Adipose tissue (tissue), 3 donors: ENCODE results near the gene CYYR1. TPM values are rescaled to one million over a fixed set of nuclear protein-coding genes. Genes with fewer than 3 reads are reported as not detected.

ENCODE experiments used
- H3K27ac ChIP-seq: one replicate; pipeline ENCODE4 v1.5.1; 2013; ENCODE audit warnings: low read depth, low read length
- WGBS, 3 donors: extraction: QIAGEN DNeasy Blood & Tissue Kit; methylation state at CpG; one replicate each; pipeline ENCODE4 v1.1.7; 2013; 5-methylcytosine and 5-hydroxymethylcytosine counted together
- polyA plus RNA-seq, 3 donors: library from polyadenylated mRNA; stranded (reverse); fragments of 200-250 nt; gene quantifications; one replicate each; pipeline ENCODE4 v1.2.3, GENCODE V29; 2013
- donor health status: healthy with polysubstance abuse.
- donor health status: Bipolar disorder and iron deficiency.
- donor health status: healthy.

The CYYR1 gene
- polyA plus RNA-seq, 3 donors = 3.7 to 33.6 (median 30.4) TPM

DNA sequence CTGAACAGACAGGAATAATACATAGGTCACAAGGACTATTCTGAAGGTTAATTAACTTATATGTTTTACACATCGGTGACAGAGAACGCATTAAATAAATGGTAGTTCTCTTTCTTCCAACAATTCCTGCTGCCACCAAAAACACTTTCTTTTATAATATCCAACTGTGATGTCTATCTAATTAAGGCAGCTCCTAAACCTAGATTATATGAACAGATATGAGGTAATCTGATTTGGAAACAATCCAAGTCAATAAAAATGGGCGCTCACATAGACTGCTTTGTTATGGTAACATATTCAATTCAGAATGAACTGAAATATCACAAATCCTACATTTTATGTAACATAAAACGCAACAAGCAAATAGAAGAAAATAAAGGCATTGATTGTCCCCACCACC lies 16.0 kb downstream of the CYYR1 start:
- WGBS, 3 donors = 86 to 90% (median 87%) methylated on average over 4 of the region's 4 CpGs
- no peak overlapping the region for H3K27ac ChIP-seq

DNA sequence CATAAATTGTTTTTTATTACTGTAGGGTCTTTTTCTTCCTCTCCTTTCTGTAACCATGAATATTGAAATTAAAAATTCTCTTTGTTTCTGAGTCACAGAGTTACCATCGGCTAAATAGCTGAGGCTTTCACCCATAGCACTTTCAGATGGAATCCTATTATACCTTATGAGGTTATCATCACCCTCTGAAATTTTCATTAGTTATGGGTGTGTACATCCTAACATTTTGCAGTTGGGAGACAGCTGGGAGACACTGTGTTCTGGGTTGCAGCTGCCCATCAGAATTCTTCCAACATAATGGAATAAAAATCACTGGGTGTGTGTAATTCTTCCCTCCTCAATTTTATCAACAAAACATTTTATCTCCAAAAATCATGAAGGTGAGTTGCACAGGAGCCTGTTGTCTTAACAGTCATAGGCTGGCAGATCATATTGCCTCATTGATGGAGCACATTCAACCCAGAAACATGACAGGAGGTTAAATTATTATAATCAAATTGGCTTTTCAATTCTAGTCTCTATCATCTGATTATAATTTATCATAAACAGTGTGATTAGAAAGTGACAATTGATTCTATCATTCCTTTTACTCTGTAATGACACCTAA lies 17.4 kb downstream of the CYYR1 start:
- no peak overlapping the region for H3K27ac ChIP-seq
- WGBS, 3 donors = 74 to 85% (median 77%) methylated on average over 1 of the region's 1 CpG

DNA sequence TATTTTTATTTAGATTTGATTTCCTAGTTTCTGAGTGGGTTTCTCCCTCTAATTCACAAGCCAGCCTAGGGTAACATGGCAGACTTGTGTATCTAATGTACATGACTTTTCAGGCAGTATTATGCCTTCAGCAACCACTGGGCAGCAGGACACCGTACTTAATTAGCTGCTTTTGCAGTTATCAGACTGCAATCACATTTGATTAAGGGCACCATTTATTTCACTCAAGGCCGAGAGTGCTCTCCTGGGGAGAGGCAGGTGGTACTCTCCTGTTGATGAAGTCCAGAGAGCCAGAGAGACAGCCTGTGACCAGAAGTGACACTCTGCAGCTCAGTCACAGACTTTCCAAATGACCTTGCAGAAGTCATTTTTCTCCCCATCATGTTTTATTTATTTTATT lies 18.7 kb downstream of the CYYR1 start:
- no peak overlapping the region for H3K27ac ChIP-seq
- 26 to 83% (median 76%) methylated on average over 2 of the region's 2 CpGs for WGBS, 3 donors

DNA sequence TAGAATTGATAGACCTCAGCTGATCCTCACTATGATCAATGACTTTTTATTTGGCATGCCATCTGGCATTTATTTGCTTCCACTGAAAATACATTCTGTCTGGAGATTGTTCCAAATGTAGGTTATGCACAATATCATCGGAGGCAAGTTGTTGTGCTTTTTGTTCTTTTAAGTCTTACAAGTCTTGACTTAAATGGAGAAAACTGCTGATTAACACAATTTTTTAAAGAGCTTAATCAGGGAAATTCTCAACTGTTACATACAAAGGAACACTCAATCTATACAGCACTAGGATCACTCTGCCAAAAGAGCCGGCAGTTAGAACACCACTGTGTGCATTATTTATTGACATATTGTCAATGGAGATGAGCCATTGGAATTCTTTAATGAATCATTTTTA lies 19.2 kb downstream of the CYYR1 start:
- no peak overlapping the region for H3K27ac ChIP-seq
- WGBS, 3 donors = 71 to 86% (median 83%) methylated on average over 2 of the region's 2 CpGs

DNA sequence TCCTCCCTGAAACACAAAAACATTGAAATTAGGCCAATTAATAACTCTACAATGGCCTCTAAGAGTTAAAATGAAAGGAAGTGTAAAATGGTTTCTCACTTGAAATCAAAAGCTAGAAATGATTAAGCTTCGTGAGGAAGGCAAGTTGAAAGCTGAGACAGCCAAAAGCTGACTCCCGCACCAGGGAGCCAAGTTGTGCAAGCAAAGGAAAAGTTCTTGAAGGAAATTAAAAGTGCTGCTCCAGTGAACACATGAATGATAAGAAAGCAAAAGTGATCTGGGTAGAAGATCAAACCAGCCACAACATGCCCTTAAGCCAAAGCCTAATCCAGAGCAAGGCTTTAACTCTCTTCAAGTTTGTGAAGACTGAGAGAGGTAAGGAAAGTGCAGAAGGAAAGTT lies 22.8 kb downstream of the CYYR1 start:
- WGBS, 3 donors = 35 to 54% (median 48%) methylated on average over 2 of the region's 2 CpGs
- H3K27ac ChIP-seq = no peak overlapping the region

DNA sequence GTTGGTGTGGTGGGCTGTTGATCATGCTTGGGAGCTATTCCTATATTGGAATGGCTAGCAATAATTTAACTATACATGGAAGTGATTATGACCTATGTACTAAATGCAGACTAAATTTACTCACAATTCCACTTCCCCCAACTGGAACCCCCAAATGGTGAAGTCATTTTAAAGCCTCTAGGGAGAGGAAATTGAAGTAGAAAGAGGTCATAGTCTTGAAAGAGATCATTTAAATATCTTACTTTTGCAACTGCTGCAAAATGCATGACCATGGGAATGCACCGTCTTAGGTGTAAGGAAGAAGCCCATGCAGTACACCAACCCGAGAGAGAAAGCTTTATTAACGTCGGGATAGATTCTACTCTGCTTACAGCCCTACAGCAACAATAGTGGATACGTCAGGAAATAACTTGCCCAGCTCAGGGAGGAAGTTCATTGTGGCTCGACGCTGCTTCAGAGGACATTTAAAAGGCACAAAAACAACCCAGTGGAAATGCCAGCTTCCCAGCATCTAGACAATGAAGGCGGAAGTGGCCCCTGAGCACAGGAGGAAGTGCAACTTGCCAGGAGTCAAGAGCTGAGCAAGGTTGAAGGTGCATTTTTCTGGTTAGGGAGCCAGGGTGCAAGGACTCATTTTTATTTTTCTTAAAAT lies 26.5 kb downstream of the CYYR1 start:
- WGBS, 3 donors = 50 to 72% (median 53%) methylated on average over 8 of the region's 8 CpGs
- no peak overlapping the region for H3K27ac ChIP-seq

DNA sequence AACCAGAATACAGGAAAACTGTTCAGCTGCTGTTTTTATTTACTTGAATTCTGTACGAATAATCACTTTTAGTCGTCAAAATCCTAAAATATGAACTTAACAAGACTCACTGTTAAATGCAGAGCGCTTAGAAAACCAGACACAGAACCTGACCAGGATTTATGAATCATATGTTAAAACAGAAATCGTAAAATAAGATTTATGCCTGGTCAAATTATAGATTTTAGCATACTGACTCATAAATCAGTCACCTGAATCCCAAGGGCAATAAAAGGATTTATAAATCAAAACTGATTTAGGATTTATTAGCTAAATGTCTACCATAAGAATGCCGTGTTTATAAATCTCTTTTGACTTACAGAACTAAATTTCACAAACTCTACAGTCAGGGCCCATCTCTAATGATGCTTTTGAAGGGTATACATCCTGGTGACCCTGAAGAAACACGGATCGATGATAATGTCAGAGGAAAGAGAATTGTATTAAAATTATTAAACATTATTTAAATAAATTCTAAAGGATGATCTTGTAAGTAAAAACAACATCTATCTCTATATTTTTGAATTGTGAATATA lies 28.8 kb downstream of the CYYR1 start:
- H3K27ac ChIP-seq = no peak overlapping the region
- WGBS, 3 donors = 77 to 90% (median 78%) methylated on average over 7 of the region's 7 CpGs

DNA sequence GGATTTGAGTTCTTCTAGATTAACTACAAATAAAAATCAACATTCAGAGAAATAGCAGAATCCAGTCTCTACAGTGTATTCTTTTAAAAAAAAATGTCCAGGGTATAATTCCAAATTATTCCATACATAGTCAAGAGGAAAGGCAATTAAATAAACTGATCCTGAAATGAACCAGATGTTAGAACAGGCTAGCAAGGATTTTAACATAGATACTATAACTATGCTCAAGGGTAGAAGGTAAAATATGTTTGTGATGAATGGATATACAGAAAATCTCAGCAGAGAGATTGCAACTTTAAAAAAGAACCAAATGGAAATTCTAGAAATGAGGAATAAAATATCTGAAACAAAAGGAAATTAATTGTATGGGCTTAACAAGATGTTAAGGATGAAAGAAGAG lies 32.4 kb downstream of the CYYR1 start:
- no peak overlapping the region for H3K27ac ChIP-seq

DNA sequence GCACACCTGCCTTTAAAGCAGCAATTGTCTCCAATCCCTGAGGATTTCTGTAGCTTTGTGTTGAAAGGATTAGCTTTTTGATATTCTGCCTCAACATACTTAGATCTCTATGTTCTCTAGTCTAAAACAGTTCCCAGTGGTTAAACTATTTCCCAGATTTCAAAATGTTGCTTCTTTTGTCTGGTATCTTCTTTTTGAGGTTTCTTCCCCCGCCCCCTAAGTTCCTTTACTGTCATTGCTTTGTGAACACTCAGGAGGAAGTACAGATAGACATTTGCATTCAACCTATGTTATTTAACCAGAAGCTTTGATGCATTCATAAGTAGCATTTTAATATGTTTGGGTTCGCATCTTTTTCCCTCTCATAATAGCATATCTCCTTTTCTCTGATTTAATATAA lies 33.5 kb downstream of the CYYR1 start:
- H3K27ac ChIP-seq = no peak overlapping the region
- WGBS, 3 donors = 80 to 83% (median 83%) methylated on average over 2 of the region's 2 CpGs

DNA sequence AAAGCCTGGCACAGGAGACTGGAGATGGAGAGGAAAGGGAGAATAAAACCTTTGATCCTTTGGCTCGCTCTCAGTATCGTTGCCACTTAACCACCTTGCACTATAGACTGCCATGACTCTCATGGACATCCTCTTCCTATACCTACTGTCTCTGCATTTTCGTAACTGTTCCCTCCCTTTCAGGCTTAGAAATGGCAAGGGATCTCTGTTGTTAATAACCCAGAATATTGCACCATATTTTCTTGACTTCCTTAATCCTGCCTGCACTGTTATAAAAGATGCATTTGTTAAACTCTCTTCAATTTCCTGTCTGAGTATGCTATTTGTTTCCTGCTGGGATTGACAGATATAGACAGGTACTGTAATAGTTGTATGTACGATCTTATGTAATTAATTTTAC lies 38.6 kb downstream of the CYYR1 start:
- no peak overlapping the region for H3K27ac ChIP-seq
- WGBS, 3 donors = 62 to 77% (median 64%) methylated on average over 4 of the region's 4 CpGs

DNA sequence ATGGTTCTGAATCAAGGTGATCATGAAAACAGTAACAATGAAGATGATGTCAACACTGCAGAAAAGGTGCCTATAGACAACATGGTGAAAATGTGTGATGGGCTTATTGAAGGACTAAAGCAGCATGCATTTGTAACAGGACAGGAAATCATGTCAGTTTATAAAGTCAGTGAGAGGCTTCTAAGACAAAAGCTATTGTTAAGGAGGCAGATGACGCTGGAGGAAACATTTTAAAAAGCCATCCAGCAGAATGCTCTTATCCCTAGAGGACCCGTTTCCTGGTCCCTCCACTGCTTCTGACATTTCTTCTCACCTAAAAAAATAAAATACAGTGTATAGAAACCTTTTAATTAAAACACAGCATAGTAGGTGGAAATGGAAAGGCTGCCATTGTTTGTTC lies 40.9 kb downstream of the CYYR1 start:
- WGBS, 3 donors = 52 to 65% (median 59%) methylated on average over 2 of the region's 2 CpGs
- H3K27ac ChIP-seq = no peak overlapping the region

DNA sequence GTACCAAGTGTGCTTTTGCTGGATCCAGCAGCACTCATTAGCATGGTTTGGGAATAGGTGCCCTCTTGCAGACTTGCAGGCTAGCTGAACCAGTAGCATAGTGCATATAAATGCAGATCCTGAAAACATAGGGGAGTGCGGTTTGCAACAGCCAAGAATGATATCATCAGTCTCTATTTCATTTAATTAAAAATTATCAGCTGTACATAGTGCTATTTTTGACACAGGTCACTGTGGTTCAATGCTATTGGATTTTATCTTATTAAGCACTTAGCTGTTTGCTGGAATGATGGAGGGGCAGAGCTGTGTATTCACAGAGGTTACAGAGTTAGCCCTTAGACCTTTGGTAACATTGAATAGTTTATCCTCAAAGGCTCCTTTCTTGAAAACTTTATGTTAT lies 43.6 kb downstream of the CYYR1 start:
- WGBS, 3 donors = 73 to 84% (median 84%) methylated on average over 1 of the region's 1 CpG
- no peak overlapping the region for H3K27ac ChIP-seq

DNA sequence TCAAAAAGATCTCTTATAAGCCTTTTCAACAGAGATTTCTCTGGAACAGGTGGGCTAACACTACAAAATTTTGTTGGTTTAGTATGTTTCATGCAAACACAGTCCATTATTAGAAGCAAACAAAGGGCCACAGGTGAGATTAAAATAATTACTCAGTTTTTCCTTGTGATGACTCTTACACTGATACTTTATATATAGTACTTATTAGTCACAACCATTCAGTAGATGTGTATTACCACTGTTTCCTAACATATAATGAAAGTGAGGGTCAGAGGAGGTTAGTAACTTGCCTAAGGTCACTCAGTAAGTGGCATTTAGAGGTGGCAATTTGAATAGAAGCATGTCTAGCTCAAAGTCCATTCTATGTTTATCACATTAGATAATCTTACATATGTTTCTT lies 44.2 kb downstream of the CYYR1 start:
- no peak overlapping the region for H3K27ac ChIP-seq

DNA sequence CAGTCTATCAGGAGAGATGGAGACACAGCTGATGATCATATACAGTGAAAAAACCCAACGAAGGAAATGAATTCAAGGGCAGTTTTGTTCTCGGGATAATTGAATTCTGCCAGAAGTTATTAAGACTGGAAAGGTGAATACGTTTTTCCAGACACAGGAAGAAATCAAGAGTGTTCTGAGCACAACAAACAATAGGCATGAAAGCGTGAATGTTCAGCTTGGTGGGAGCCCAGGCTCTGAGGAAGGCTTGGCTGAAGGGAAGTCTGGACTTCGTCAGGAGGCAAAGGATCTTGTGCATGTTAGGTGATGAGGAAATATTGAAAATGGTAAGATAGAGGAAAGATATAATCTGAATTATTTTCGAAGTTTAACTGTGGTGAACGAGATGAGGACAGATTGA lies 50.4 kb downstream of the CYYR1 start:
- WGBS, 3 donors = 41 to 63% (median 60%) methylated on average over 7 of the region's 7 CpGs
- no peak overlapping the region for H3K27ac ChIP-seq

DNA sequence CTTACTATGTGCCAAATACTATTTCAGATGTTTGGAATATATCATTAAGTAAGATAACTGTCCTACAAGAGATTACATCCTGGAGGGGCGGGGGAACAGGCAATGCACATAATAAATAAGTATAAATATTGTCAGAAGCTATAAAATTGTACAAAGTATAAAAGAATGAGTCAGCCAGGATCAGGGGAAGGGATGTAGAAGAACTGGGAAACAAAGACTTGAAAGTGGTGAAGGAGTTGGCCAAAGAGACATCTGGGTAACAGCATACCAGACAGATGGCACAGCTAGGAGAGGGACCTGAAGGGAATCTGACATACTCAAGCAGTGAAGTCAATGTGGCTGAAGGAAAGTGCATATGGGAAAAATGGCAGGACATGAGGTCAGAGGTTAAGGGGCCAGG lies 53.9 kb downstream of the CYYR1 start:
- WGBS, 3 donors = 81 to 96% (median 88%) methylated on average over 1 of the region's 1 CpG
- H3K27ac ChIP-seq = no peak overlapping the region

DNA sequence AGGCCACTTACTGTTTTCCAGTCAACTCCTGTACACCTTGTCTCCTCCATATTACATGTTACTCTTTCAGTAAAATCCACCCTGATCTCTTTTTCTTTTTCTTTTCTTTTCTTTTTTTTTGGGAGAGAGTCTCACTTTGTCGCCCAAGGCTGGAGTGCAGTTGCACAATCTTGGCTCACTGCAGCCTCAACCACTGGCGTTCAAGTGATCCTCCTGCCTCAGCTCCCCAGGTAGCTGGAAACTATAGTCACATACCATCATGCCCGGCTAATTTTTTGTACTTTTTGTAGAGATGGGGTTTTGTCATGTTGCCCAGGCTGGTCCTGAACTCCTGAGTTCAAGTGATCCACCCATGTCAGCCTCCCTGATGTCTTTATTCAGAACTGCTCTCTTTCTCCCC lies 57.8 kb downstream of the CYYR1 start:
- 50 to 75% (median 56%) methylated on average over 3 of the region's 3 CpGs for WGBS, 3 donors
- H3K27ac ChIP-seq = no peak overlapping the region

DNA sequence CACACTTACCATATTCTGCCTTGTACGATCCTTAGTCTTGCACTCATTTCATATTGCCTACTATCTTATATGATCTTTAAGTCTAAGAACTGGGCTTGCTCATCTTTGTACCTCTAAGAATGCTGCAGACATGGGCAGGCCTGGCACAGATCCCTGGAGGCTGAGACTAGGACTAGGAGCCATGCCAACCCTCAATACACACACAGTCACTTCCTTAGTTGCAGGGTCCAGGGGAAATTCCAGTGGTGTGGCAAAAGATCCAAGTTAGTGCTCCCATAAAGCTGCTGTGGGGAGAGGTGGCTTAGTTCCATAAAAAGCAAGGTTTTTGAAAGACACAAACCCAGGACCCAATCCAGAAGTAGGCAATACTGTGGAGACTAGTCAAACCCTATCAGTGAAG lies 59.9 kb downstream of the CYYR1 start:
- WGBS, 3 donors = 88 to 92% (median 89%) methylated on average over 1 of the region's 1 CpG
- H3K27ac ChIP-seq = no peak overlapping the region

DNA sequence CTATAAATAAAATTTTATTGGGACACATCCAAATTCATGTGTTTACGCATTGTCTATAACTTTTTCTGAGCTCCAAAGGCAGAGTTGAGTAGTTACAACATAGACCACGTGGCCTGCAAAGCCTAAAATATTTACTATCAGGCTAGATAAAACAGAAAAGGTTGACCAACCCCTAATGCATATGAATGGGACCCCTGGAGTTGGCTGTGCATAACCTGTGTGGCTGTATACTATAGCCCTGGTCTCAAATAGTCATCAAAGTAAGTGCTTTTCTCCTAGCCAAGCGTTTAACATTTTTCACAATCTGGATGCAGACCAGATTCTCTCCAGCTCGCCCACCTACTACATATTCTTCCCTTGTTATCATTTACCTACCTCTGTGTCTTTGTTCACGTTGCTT lies 60.4 kb downstream of the CYYR1 start:
- 57 to 85% (median 79%) methylated on average over 5 of the region's 5 CpGs for WGBS, 3 donors
- no peak overlapping the region for H3K27ac ChIP-seq

DNA sequence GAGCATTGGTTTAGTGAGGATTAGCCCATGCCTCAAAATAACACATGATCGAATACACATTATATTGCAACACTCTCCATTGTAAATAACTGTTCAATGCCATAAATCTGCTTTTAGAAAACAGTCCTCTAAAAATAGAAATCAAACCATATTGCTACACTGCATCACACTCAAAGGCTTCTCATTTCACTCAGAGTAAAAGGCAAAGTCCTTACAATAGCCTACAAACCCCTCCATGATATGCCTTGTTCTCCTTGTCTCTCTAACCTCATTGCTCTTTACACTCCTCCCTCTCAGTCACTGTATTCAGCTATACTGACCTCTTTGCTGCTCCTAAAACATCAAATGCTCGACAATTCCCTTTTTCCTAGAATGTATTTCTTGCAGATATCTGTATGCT lies 64.2 kb downstream of the CYYR1 start:
- 66 to 88% (median 85%) methylated on average over 2 of the region's 2 CpGs for WGBS, 3 donors
- H3K27ac ChIP-seq = no peak overlapping the region

DNA sequence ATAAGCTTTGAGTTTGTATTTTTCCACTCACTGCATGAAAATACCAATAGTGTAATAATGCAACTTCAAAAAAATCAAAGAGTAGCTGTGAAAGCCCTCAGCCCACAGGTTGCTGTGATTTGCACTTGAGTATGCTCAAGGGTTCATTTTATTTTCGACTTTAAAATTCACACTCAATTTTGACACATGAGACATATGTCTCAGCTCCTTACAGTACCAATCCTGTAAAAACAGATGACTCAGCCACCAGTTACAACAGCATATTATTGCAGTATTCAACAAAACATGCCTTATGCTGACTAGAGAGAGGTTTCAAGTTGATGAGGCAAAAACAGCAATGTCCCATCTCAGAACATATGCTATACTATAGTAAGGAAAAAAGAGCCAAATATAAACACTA lies 66.1 kb downstream of the CYYR1 start:
- WGBS, 3 donors = 59 to 75% (median 69%) methylated on average over 1 of the region's 1 CpG
- no peak overlapping the region for H3K27ac ChIP-seq
